ENCODE results near the gene SIL1.
"Not testable (repeated sequence)": the region's sequence is repeated elsewhere in the genome, so short reads cannot be mapped to it uniquely, and the experiment has no call there.

The SIL1 gene

GRCh38 chr5:139105621-139106071 is 92.5 kb downstream of the SIL1 start:
- no peak for DNase-seq (ENCODE audit: low read depth)

- DNase-seq (ENCODE audit: low read depth) = no peak
These were observed 93.4 kb downstream of the SIL1 start for GRCh38 chr5:139104577-139105276.

- DNase-seq (ENCODE audit: low read depth) = no peak
These were observed 94.4 kb downstream of the SIL1 start for GRCh38 chr5:139103762-139104161.

GRCh38 chr5:139100825-139101224 is 97.3 kb downstream of the SIL1 start:
- no peak for DNase-seq (ENCODE audit: low read depth)

GRCh38 chr5:139094154-139095131 is 103.7 kb downstream of the SIL1 start:
- no peak for DNase-seq (ENCODE audit: low read depth)

- DNase-seq (ENCODE audit: low read depth) = no peak
These were observed 105.3 kb downstream of the SIL1 start for GRCh38 chr5:139092741-139093343.

- DNase-seq (ENCODE audit: low read depth) = no peak
These were observed 106.6 kb downstream of the SIL1 start for GRCh38 chr5:139091439-139092156.

GRCh38 chr5:139090581-139090980 is 107.6 kb downstream of the SIL1 start:
- no peak for DNase-seq (ENCODE audit: low read depth)

- no peak for DNase-seq (ENCODE audit: low read depth)
These were observed 110.1 kb downstream of the SIL1 start for GRCh38 chr5:139088024-139088423.

- no peak for DNase-seq (ENCODE audit: low read depth)
These were observed 115.2 kb downstream of the SIL1 start for GRCh38 chr5:139082813-139083498.

GRCh38 chr5:139079991-139080610 is 118.1 kb downstream of the SIL1 start:
- DNase-seq (ENCODE audit: low read depth) = no peak

GRCh38 chr5:139079225-139079990 is 118.8 kb downstream of the SIL1 start:
- DNase-seq (ENCODE audit: low read depth) = no peak

- DNase-seq (ENCODE audit: low read depth) = no peak
These were observed 119.8 kb downstream of the SIL1 start for GRCh38 chr5:139078345-139078744.

- DNase-seq (ENCODE audit: low read depth) = no peak
These were observed 120.3 kb downstream of the SIL1 start for GRCh38 chr5:139077899-139078298.

GRCh38 chr5:139076111-139076510 is 122.1 kb downstream of the SIL1 start:
- no peak for DNase-seq (ENCODE audit: low read depth)

GRCh38 chr5:139075066-139076050 is 122.8 kb downstream of the SIL1 start:
- DNase-seq (ENCODE audit: low read depth) = no peak

- DNase-seq (ENCODE audit: low read depth) = not testable (repeated sequence)
These were observed 124.2 kb downstream of the SIL1 start for GRCh38 chr5:139073956-139074355.

- DNase-seq (ENCODE audit: low read depth) = no peak
These were observed 129.5 kb downstream of the SIL1 start for GRCh38 chr5:139068494-139069151.

Measured in stimulated activated CD8-positive, alpha-beta memory T cell treated with anti-CD3 and anti-CD28 coated beads, Interleukin-12 subunit alpha, Interleukin-12 subunit beta, amount 100 ng/mL, for 1 hour (primary cell).